H1 (cell line): ENCODE data around the gene RNFT2. TPM values are rescaled to one million over a fixed set of nuclear protein-coding genes. Genes with fewer than 3 reads are reported as not detected.

ENCODE experiments used
- MAX ChIP-seq: IDR thresholded peaks from 2 replicates; pipeline ENCODE4 v1.6.1; 2012; ENCODE audit warnings: inconsistent platforms
- polyA plus RNA-seq, 7 experiments: library from polyadenylated mRNA; depleted of rRNA in 3 of 7; stranded (reverse) in 5 of 7; unstranded in 2 of 7; fragments of >200 nt in 5 of 7; fragments of 200-250 nt in 2 of 7; gene quantifications; 1 replicate in 5 of 7; 2 replicates in 1 of 7; 4 replicates in 1 of 7; pipeline versions ENCODE4 v1.2.1 to v1.2.3, GENCODE V29; 2011 to 2013; ENCODE audit warnings: missing spikeins in 2 of 7, mixed read lengths in 2 of 7
- total RNA-seq: library from RNA; stranded (reverse); fragmentation: NEBNext Ultra II Directional; extraction: Animal tissue kit (Norgen Biotek cat#: 25700); gene quantifications from 2 replicates; pipeline ENCODE4 v1.2.1, GENCODE V29; 2021

Gene RNFT2
- total and polyA plus RNA-seq, 2 of the 8 experiments (the other 6 are each of a cell fraction or from before 2014, with no cell fraction given): 14.2 to 33.1 TPM

DNA sequence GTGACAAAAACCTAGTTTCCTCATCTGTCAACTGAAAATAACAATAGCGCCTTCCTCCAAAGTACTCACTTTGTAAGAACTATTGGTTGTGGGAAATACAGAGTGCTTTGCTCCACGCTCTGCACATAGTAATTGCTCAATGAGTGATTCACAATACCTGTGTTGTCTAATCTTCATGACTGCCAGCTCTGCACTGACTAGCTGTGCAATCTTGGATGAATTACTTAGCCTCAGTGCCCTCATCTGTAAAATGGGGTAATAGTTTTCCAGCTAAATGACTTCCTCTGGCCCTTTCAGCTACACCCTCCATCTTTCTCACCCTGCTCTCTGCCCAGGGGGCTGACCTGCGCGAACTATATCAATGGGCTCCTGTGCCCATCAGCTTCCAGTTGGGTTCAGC lies 42.8 kb downstream of the RNFT2 start (continued):
- TF ChIP-seq MAX: no peak
- TF ChIP-seq, all 59 proteins: peak for 0
